ENCODE data around the gene OR2AJ1.

The OR2AJ1 gene

DNA sequence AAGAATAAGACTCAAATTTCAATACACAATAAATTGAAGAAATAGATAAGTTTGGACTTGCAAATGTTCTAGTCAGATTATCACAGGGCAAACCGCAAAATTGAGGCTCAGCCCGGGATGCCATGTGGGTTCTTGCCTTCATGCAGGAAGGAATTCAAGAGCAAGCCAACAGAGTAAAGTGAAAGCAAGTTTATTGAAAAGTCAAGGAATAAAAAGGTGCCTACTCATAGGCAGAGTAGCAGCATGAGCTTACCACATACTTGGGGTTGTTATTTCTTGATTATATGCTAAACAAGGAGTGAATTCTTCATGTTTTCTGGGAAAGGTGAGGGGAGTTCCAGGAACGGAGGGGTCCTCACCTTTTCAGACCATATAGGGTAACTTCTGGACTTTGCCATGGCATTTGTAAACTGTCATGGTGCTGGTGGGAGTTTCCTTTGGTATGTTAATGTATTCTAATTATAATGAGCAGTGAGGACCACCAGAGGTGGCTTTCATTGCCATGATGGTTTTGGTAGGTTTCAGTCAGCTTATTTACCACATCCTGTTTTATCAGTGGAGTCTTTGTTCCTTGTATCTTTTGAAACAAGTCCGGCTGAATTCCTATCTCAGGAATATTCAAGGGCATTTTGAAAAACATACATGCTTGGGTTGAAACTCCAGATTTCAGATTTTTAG lies 38.4 kb downstream of the OR2AJ1 start:
- DNase-seq (ENCODE audit: low read depth), result no peak

DNA sequence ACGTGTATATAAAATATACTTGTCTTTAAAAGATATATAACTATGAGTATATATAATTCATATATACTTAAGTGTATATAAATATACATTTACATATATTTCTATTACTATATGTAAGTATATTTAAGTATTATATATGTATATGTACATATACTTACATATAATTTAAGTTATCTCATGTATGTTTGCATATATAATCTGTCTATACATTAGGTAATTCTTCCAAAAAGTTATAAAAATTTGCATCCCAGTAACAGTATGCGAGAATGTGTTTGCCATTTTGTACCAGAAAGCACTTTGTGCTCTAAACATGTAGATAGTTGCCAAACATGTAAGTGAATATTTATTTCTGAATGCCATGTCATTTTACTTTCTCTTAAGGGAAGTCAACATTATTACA lies 40.2 kb downstream of the OR2AJ1 start, which contains the start of gene OR2AK2:
OR2AK2 (plus strand) TSS at position 301 of the 400 bp plus-strand sequence. CDS start 144 bp downstream, outside the sequence.
- DNase-seq (ENCODE audit: low read depth), result no peak

DNA sequence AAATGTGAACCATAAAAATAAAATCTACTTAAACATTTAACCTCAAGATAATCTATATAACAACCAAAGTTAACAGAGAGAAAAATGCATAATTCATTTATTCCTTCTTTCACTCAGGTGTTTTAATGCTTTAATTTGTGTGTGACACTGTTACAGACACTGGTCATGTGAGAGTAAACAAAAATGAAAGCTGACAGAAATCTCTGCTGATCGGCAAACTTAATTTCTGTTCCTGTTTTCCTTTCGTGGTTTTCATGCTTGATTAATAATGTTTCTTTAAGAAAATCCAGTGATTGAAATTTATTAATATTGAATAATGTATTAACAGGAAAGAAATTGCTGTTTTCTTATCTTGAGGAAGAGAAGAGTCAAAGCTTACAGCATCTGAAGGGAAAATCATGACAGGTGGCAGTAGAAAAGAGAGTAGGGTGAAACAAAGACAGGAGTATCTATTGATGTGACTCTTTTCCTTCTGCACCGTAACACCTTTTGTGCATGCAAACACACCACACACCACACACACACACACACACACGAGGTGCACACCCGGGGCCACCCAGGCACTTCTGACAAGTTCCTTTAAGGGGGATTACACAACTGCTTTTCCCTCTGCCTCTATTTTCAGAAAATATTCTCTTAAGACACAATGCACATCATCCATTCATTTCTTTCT lies 42.0 kb downstream of the OR2AJ1 start:
- DNase-seq (ENCODE audit: low read depth), result no peak
